Measurements from ENCODE around the gene ADIG. TPM values are rescaled to one million over a fixed set of nuclear protein-coding genes. Genes with fewer than 3 reads are reported as not detected.

ADIG gene
- under 1 TPM in 1 of 10 donors, not detected in 9; 0.32 TPM for total RNA-seq
- not detected for polyA plus RNA-seq
- long read RNA-seq, donor 1, result 0 reads
- long read RNA-seq, donor 2, result 0 reads
- long read RNA-seq, donor 3, result 0 reads

DNA sequence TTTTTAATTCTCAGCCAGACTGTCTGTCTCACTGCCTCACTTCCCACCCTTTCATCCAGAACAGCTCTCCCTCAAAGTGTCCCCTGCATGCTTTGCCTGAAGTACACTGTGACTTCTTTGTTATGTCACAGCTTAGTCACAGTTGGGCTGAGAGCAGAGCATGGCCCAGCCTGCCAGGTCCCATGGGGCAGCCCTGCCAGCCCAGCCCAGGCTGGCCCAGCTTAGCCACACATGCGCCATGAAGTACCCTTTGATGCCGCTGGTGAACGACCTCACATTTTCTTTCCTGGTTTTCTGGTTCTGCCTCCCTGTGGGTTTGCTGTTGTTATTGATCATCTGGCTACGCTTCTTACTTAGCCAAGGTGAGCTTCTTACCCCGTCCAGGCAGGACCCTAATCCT, at the start of gene ADIG:
Gene ADIG (plus strand): TSS at position 185 of the 400 bp plus-strand sequence. CDS start 54 bp downstream, at position 239.
- Histone ChIP-seq H3K36me3 (peaks cover 0 to 22% (median 0%) of the 10 kb centered on the region in 9 donors), H3K9me3 (no peaks in the 10 kb centered on the region), H3K27ac (peak within 1 kb of the TSS in 3 of 10 donors; percentile 8 to 53 (median 35)), H3K4me1 (peaks cover 0 to 28% (median 18%) of the 10 kb centered on the region in 9 donors), H3K4me3 (no peak within 1 kb of the TSS), H3K27me3 (peaks cover 0 to 4% (median 0%) of the 10 kb centered on the region in 7 donors)
- ATAC-seq (peak; percentile 81 to 94 (median 88)), DNase-seq (peak; percentile 40 to 62)
- TF ChIP-seq, protein P1, sequence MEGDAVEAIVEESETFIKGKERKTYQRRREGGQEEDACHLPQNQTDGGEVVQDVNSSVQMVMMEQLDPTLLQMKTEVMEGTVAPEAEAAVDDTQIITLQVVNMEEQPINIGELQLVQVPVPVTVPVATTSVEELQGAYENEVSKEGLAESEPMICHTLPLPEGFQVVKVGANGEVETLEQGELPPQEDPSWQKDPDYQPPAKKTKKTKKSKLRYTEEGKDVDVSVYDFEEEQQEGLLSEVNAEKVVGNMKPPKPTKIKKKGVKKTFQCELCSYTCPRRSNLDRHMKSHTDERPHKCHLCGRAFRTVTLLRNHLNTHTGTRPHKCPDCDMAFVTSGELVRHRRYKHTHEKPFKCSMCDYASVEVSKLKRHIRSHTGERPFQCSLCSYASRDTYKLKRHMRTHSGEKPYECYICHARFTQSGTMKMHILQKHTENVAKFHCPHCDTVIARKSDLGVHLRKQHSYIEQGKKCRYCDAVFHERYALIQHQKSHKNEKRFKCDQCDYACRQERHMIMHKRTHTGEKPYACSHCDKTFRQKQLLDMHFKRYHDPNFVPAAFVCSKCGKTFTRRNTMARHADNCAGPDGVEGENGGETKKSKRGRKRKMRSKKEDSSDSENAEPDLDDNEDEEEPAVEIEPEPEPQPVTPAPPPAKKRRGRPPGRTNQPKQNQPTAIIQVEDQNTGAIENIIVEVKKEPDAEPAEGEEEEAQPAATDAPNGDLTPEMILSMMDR (IDR thresholded peaks at IDR 0.05), result no peak
- intact Hi-C loops (cut with DNase I), result no loop called here
- WGBS, 2 donors, result 54% methylated on average over 5 of the region's 5 CpGs

DNA sequence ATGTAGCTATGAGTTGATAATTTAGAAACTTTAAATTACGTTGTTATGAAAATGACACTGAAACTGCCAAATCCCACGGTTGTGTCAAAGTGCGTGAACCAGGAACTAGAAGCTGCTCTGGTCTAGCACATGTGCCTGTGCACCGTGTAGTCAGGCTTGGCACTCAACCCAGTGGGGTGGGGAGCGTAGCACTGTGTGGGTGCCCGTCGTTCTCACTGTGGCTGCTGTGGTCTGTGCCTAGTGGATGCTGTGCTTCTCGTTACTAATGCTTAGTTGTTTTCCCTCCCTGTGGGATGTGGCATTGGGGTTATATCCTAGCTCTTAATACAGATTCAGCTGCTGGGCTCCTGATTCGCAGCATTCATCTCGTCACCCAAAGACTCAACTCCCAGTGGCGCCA, 46.2 kb upstream of the ADIG start:
- Histone ChIP-seq H3K27me3 (no peaks in the 10 kb centered on the region), H3K4me3 (no peak overlapping the region), H3K27ac (no peak overlapping the region), H3K36me3 (peaks cover 0 to 100% (median 60%) of the 10 kb centered on the region in 9 donors), H3K9me3 (no peaks in the 10 kb centered on the region), H3K4me1 (no peaks in the 10 kb centered on the region)
- no peak for ATAC-seq
- intact Hi-C loops (cut with DNase I), result no loop called here
- no peak for DNase-seq
- TF ChIP-seq, protein P1 (IDR thresholded peaks at IDR 0.05), result no peak
- WGBS, 2 donors, result 93 to 95% methylated on average over 11 of the region's 11 CpGs

DNA sequence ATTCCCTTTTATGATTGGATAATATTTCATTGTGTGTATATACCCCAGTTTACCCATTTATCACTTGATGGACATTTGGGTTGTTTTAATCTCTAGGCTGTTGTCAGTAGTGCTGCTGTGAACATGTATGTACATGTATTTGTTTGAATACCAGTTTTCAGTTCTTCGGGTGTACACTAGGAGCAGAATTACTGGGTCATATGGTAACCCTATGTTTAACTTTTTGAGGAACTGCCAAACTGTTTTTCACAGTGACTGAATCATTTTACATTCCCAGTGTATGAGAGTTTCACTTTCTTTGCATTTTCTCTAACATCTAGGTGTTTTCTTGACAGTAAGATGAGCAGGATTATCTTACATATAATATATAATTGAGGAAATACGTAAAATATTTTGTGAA, 44.7 kb upstream of the ADIG start:
- 95 to 98% methylated on average over 2 of the region's 2 CpGs for WGBS, 2 donors
- TF ChIP-seq, protein P1 (IDR thresholded peaks at IDR 0.05), result no peak
- ATAC-seq, result no peak

GRCh38 chr20:38537176-38537575, 43.8 kb upstream of the ADIG start:
- Histone ChIP-seq H3K27me3 (no peaks in the 10 kb centered on the region), H3K27ac (no peak overlapping the region), H3K36me3 (peaks cover 0 to 100% (median 55%) of the 10 kb centered on the region in 9 donors), H3K4me1 (no peaks in the 10 kb centered on the region), H3K4me3 (no peak overlapping the region), H3K9me3 (no peaks in the 10 kb centered on the region)
- intact Hi-C loops (cut with DNase I), result no loop called here
- DNase-seq, result no peak
- WGBS, 2 donors, result 94 to 100% methylated on average over 1 of the region's 1 CpG
- TF ChIP-seq, protein P1 (IDR thresholded peaks at IDR 0.05), result no peak
- ATAC-seq, result no peak

More for the DNA sequence above, 44.7 kb upstream of the ADIG start:
- H3K4me1 ChIP-seq, result no peaks in the 10 kb centered on the region
- H3K9me3 ChIP-seq, result no peaks in the 10 kb centered on the region
- no peak overlapping the region for H3K4me3 ChIP-seq
- intact Hi-C loops (cut with DNase I), result no loop called here
- H3K27ac ChIP-seq, result no peak overlapping the region
- no peaks in the 10 kb centered on the region for H3K27me3 ChIP-seq
- no peak for DNase-seq
- peaks cover 0 to 100% (median 53%) of the 10 kb centered on the region in 9 donors for H3K36me3 ChIP-seq
